HFFc6 (cell line): ENCODE data around the gene GOLGA6L22. TPM values are rescaled to one million over a fixed set of nuclear protein-coding genes. Genes with fewer than 3 reads are reported as not detected.
"Not testable (repeated sequence)": the region's sequence is repeated elsewhere in the genome, so short reads cannot be mapped to it uniquely, and the experiment has no call there.

Experiments
- DNase-seq: peaks from one replicate; pipeline ENCODE4 v3.0.0-alpha.2; 2018
- H3K27ac Mint-ChIP-seq: 2 replicates; pipeline ENCODE4 v1.8.0; 2020; ENCODE audit warnings: mild to moderate bottlenecking, mixed read lengths
- H3K27me3 Mint-ChIP-seq: 2 replicates; pipeline ENCODE4 v1.8.0; 2021; ENCODE audit warnings: mild to moderate bottlenecking, moderate library complexity, mixed read lengths; ENCODE audit not compliant: insufficient read depth
- H3K36me3 Mint-ChIP-seq: 2 replicates; pipeline ENCODE4 v1.8.0; 2021; ENCODE audit warnings: low read depth, mixed read lengths
- H3K4me1 Mint-ChIP-seq: 2 replicates; pipeline ENCODE4 v1.8.0; 2020; ENCODE audit warnings: low read depth, mixed read lengths
- H3K4me3 Mint-ChIP-seq: 2 replicates; pipeline ENCODE4 v1.8.0; 2020; ENCODE audit warnings: mild to moderate bottlenecking, moderate library complexity, mixed read lengths
- H3K9me3 Mint-ChIP-seq: 2 replicates; pipeline ENCODE4 v1.8.0; 2020; ENCODE audit warnings: mild to moderate bottlenecking, mixed read lengths
- long read RNA-seq: library from polyadenylated mRNA; unstranded; transcript quantifications from one replicate; pipeline ENCODE4 v2.0.0, GENCODE V29; 2019
- total RNA-seq, 6 experiments: library from RNA; stranded (reverse); fragmentation: NEBNext Ultra II Directional; extraction: Animal tissue kit (Norgen Biotek cat#: 25700); gene quantifications; 2 replicates in 1 of 6; 3 replicates in 5 of 6; pipeline ENCODE4 v1.2.3, GENCODE V29; 2021

GOLGA6L22 gene, protein sequence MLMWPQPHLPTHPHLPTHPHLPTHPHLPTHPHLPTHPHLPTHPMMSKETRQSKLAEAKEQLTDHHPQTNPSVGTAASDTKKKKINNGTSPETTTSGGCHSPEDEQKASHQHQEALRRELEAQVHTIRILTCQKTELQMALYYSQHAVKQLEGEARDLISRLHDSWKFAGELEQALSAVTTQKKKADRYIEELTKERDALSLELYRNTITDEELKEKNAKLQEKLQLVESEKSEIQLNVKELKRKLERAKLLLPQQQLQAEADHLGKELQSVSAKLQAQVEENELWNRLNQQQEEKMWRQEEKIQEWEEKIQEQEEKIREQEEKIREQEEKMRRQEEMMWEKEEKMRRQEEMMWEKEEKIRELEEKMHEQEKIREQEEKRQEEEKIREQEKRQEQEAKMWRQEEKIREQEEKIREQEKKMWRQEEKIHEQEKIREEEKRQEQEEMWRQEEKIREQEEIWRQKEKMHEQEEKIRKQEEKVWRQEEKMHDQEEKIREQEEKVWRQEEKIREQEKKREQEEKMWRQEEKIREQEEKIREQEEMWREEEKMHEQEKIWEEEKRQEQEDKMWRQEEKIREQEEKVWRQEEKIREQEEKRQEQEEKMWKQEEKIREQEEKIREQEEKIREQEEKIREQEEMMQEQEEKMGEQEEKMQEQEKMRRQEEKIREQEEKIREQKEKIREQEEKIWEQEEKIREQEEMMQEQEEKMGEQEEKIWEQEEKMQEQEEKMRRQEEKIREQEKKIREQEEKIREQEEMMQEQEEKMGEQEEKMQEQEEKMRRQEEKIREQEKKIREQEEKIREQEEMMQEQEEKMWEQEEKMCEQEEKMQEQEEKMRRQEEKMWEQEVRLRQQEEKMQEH
- not detected for total RNA-seq
- long read RNA-seq = 0 reads

DNA sequence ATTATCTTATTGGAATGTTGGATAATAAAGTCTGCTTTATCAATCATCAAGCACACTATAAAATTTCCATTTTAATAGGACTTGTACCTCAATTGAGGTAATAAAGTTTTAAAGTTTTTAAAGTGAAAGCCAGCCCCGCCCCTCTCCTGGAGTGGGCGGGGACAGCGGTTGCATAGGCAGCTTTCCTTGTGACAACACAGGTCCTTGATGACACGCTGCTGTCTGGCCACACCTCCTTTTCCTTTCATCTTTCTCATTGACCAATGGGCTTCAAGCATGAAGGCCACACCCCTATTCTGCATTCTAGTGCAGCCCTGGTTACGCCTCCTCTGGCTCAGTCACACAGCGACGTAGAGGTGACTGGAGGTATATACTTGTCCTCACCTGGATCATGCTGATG is at the start of gene GOLGA6L22:
Gene GOLGA6L22, plus strand, starts transcription at position 301 of the 400 bp plus-strand sequence. Its CDS starts 91 bp downstream, at position 392.
- not testable (repeated sequence) for H3K27ac Mint-ChIP-seq

DNA sequence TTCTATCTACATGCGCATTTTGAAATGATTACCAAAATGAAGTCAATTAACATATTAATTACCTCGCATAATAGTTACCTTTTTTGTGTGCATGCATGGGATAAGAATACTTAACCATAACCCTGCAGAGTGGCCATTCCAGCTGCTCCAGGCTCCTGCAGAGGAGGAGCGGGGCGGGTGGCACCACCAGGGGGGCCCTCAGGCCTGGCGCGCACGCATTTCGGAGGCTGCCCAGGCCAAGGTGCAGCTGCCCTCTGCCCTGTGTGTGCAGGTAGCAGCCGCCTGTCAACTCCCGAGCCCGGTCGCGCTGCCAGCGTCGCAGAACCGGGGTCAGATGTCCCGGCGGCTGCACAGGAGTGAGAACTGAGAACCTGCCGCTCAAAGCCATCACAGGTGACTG is 41.4 kb upstream of the GOLGA6L22 start:
- DNase-seq, H3K27ac Mint-ChIP-seq, H3K4me3 Mint-ChIP-seq, H3K9me3 Mint-ChIP-seq, H3K36me3 Mint-ChIP-seq, H3K27me3 Mint-ChIP-seq, H3K4me1 Mint-ChIP-seq: not testable (repeated sequence)

More for the DNA sequence above, at the start of gene GOLGA6L22:
- H3K9me3 Mint-ChIP-seq, H3K27me3 Mint-ChIP-seq, H3K4me3 Mint-ChIP-seq, DNase-seq, H3K36me3 Mint-ChIP-seq, H3K4me1 Mint-ChIP-seq: not testable (repeated sequence)

DNA sequence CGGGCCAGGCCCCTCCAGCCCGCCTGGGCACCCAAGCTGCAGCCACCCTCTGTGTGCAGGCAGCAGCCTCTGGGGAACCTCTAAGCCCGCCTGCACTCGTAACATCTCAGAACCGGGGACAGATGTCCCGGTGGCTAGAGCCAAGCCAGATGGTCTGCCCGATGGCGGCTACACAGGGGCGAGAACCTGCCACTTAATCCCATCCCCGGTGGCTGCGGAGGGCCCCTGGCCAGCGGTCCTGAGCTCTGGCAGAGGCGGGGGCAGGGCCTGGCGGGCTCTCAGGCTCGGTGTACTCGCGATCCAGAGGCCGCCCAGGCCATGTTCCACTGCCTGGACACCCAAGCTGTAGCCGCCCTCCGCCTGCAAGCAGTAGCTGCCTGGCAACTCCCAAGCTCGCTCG is 40.9 kb upstream of the GOLGA6L22 start:
- H3K27ac Mint-ChIP-seq, H3K9me3 Mint-ChIP-seq, H3K4me1 Mint-ChIP-seq, H3K4me3 Mint-ChIP-seq, H3K36me3 Mint-ChIP-seq, DNase-seq, H3K27me3 Mint-ChIP-seq: not testable (repeated sequence)

DNA sequence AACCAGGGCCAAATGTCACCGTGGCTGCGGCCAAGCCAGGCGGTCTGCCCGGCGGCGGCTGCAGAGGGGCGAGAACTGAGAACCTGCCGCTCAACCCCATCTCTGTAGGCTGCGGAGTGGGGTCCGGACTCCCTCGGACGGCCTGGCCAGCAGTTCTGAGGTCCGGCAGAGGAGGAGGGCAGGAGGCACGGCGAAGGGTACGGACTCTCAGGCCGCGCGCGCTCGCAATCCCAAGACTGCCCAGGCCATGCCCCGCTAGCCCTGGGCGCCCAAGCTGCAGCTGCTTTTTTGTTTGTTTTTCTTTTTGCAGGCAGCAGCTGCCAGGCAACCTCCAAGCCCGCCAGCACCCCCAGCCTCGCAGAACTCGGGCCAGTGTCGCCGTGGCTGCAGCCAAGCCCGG is 40.5 kb upstream of the GOLGA6L22 start:
- H3K4me3 Mint-ChIP-seq = not testable (repeated sequence)

DNA sequence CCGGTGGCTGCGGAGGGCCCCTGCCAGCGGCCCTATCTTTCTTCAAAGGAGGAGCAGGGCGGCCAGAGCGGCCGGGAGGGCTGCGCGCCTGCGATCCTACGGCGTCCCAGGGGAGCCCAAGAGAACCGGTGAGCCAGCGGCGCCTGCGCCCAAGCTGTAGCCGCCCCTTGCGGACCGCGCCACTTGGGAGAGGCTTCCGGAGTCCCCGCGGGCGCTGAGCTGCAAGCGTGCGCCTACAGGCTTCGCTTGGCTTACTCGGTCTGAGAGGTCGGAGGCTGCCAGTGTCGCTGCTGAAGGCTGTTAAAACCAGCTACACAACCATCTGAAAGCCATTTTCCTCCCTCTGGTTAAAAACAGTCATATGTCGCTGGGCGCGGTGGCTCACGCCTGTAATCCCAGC is 40.0 kb upstream of the GOLGA6L22 start:
- not testable (repeated sequence) for DNase-seq, H3K9me3 Mint-ChIP-seq, H3K27me3 Mint-ChIP-seq, H3K27ac Mint-ChIP-seq, H3K4me1 Mint-ChIP-seq, H3K36me3 Mint-ChIP-seq, H3K4me3 Mint-ChIP-seq

More for the DNA sequence above, 40.5 kb upstream of the GOLGA6L22 start:
- H3K27ac Mint-ChIP-seq, H3K36me3 Mint-ChIP-seq, DNase-seq, H3K4me1 Mint-ChIP-seq, H3K27me3 Mint-ChIP-seq, H3K9me3 Mint-ChIP-seq: not testable (repeated sequence)

DNA sequence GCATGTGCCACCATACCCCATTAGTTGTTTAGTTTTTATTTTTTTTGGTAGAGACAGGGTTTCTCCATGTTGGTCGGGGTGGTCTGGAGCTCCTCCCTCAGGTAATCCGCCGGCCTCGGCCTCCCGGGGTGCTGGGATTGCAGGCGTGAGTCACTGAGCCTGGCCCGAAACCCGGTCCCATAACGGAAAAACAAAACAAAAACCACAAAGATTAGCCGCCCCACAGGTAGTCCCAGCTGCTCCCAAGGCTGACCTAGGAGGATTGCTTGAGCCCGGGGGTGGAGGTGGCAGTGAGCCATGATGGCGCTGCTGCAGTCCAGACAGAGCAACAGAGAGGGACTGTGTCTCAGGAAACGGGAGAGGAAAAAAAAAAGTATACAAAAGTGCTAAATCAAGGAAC is 38.4 kb upstream of the GOLGA6L22 start:
- H3K9me3 Mint-ChIP-seq, H3K4me3 Mint-ChIP-seq, H3K4me1 Mint-ChIP-seq, H3K27ac Mint-ChIP-seq, H3K36me3 Mint-ChIP-seq, DNase-seq, H3K27me3 Mint-ChIP-seq: not testable (repeated sequence)

DNA sequence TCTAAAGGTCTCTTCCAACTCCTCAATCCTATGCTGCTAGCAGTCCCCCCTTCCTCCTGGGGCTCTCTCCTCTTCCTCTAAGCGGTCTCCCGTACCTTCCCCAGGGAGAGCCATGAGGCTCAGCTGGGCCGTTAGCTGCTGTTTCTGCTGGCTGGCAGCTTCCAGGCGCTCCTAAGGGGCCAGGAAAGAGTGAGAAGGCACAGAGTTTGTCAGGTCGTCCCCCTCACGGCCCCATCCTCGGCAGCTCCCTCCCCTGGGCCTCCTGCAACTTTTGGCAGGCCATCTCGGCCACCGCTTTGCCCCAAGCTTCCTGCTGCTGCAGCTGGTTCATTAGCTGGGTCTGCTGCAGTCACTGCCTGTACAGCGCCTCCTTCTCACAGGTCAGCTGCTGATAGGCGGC is 29.3 kb upstream of the GOLGA6L22 start:
- not testable (repeated sequence) for H3K27ac Mint-ChIP-seq, H3K36me3 Mint-ChIP-seq, H3K4me3 Mint-ChIP-seq, H3K27me3 Mint-ChIP-seq, DNase-seq, H3K9me3 Mint-ChIP-seq, H3K4me1 Mint-ChIP-seq

DNA sequence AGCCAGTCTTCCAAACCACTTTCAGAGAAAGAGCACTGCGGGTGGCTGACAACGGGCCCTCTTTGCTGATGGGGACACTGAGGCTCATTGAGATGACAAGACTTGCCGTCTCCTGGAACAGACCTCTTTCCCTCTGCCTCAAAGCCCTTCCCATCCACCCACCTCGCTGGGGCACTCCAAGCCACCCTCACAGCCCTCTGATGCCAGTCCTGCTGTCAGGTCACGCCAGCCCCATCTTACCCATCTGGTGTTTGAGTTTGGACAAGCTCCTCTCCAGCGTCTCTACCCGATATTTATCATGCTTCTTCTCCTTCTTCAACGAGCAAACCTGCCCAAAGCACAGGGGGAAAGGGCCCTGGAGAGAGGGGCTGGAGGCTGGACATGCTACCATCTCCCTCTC is 27.0 kb upstream of the GOLGA6L22 start:
- not testable (repeated sequence) for H3K36me3 Mint-ChIP-seq, DNase-seq, H3K4me1 Mint-ChIP-seq, H3K4me3 Mint-ChIP-seq, H3K9me3 Mint-ChIP-seq, H3K27me3 Mint-ChIP-seq, H3K27ac Mint-ChIP-seq

DNA sequence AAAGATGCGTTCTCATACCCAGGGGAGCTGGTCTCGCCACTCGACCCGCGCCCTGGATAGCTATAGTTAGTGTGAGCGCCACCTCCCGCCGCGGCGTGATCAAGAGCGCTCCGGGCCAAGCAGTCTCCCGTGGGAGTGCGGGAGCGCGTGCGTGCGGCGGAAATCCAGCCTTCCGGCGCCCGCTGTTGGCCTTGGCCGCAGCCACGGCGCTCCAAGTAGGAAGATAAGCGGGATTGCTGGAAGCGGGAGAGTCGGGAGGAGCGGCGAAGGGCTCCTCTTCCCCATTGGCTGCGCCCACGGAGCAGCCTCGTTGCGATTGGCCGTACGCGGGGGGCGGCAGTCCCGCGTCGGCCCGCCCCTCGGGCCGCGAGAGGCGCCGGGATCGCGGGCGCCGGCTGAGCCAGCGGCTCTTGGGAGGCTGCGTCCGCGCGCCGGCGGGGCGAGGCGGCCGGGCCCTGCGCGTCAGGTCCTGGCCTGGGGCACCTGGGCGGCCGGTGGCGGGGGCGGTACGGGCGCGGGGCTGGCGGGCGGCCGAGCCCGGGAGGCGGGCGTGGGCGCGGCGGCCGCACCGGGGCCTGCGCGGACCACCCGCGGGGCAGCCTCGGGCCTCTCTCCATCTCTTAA is 35.9 kb downstream of the GOLGA6L22 start:
- H3K27me3 Mint-ChIP-seq = not testable (repeated sequence)

DNA sequence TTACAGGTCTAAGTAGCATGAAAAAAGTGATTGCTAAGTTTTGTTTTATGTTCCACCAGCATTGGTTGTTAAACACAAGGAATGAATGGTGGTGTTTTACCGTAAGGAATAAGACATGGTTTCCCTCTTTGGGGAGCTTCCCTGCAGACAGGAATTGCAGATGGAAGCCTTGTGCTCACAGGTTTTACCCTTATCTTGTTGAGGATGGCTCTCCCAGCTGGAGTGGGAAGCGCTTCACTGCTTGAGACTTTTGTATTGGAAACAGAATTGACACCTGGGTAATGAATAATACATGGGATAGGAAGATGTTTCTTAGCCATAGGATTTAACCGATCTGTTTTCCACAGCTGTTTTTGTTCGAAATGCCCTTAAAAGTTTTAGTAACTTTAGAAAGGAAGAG is 38.5 kb downstream of the GOLGA6L22 start:
- not testable (repeated sequence) for H3K27me3 Mint-ChIP-seq, H3K9me3 Mint-ChIP-seq, DNase-seq, H3K27ac Mint-ChIP-seq, H3K36me3 Mint-ChIP-seq, H3K4me1 Mint-ChIP-seq, H3K4me3 Mint-ChIP-seq

More for the DNA sequence above, 35.9 kb downstream of the GOLGA6L22 start:
- H3K9me3 Mint-ChIP-seq, H3K4me3 Mint-ChIP-seq, H3K4me1 Mint-ChIP-seq, H3K27ac Mint-ChIP-seq, H3K36me3 Mint-ChIP-seq: not testable (repeated sequence)
- DNase-seq = peak; percentile 41

DNA sequence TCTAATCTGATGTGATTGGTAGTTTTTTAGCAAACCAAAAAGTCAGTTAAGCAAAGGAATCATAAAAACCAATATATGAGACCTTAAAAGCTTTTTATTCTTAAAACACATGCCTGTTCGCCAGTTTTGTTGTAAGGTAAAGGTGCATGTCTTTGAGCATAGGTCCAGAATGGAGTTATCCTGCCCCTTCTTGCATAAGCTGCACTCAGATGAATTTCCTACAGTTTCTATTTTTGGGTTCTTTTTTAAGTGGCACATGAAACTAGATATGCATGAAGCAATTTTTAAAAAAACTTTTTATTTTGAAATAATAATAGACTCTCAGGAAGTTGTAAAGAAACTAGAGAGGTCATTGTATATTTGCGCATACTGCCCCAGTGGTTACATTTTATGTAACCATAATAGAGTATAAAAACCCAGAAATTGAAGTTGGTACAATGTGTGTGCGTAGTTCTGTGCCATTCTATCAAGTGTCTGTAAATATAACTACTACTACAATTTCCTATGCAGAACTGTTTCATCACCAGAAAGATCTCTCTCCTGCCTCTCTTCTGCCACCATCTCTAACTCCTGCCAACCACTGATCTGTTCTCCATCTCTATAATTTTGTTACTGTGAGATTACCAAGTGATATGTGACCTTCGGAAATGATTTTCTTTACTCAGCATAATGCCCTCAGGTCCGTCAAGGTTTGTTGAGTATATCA is 39.7 kb downstream of the GOLGA6L22 start:
- H3K4me3 Mint-ChIP-seq, DNase-seq, H3K27me3 Mint-ChIP-seq, H3K36me3 Mint-ChIP-seq, H3K9me3 Mint-ChIP-seq, H3K27ac Mint-ChIP-seq, H3K4me1 Mint-ChIP-seq: not testable (repeated sequence)

DNA sequence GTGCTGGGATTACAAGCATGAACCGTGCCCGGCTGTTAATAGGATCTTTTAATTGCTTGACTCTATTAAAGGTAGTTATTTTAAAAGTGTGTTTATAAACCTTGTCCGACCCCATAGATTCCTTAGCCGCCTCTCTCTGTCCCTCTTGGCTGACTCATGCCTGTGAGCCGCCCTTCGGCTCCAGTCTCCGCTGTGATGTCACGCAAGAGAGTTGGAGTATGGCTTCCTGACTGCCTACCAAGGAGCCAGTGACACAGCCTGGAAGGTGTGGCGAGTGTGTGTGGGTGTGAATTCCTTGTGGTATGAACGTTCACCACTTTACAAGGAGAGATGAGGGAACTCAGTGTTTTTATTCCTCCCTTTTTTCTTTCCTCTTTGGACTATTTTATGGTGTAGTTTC is 43.6 kb downstream of the GOLGA6L22 start:
- not testable (repeated sequence) for DNase-seq, H3K4me1 Mint-ChIP-seq, H3K36me3 Mint-ChIP-seq, H3K27ac Mint-ChIP-seq, H3K4me3 Mint-ChIP-seq, H3K9me3 Mint-ChIP-seq, H3K27me3 Mint-ChIP-seq

DNA sequence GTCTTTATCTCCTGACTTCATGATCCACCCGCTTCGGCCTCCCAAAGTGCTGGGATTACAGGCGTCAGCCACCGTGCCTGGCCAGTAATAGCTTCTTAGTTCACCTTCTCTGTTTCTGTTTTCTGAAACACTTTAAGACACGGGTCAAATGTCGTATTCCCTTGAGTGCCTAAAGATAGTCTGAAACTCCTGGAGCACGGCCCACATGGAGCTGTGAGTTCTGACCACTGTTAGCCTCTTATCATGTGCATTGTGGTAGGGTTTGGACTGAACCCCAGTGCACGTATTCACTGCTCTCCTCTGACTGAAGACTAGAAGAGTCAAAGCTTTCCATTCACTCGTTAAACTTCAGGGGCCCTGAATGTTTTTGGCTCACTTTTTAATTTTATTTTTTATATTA is 48.3 kb downstream of the GOLGA6L22 start:
- not testable (repeated sequence) for H3K27me3 Mint-ChIP-seq, DNase-seq, H3K9me3 Mint-ChIP-seq, H3K4me3 Mint-ChIP-seq, H3K27ac Mint-ChIP-seq, H3K4me1 Mint-ChIP-seq, H3K36me3 Mint-ChIP-seq
